ENCODE results near the gene NACC1. TPM values are rescaled to one million over a fixed set of nuclear protein-coding genes. Genes with fewer than 3 reads are reported as not detected.

The NACC1 gene
- polyA plus RNA-seq, 6 donors from 2014 or later, result 0.47 to 1.4 (median 0.67) TPM

GRCh38 chr19:13110099-13110610, 7.9 kb upstream of the NACC1 start:
- DNase-seq (no peak), ATAC-seq (ENCODE audit: low read depth in 2 of 2) (no peak)
- Mint-ChIP-seq H3K27me3 (no peaks in the 10 kb centered on the region), H3K36me3 (no peaks in the 10 kb centered on the region), H3K4me1 (peaks cover 0 to 31% (median 9%) of the 10 kb centered on the region in 3 donors), H3K9me3 (no peaks in the 10 kb centered on the region), H3K27ac (no peak overlapping the region), H3K4me3 (peak overlapping the region in 1 of 8 donors; percentile 52)

DNA sequence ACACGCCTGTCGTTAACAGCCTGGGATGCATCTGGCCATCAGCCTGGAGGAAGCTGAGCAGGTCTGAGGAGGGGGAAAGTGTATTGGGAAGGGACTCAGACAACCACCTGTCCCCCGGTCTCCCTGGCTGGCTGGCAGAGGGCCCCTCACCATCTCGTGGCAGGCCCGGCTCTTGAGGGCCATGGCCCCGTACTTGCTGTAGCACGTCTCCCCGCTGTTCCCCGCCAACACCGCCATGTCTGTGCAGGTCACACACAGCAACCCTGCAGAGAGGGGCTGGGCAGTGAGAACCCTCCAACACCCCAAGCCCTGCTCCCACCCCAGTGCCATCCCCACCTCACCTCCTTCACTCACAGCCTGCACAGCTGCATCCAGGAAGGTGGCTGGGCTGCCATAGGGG, 5.5 kb upstream of the NACC1 start:
- DNase-seq (no peak), ATAC-seq (ENCODE audit: low read depth in 2 of 2) (no peak)
- Mint-ChIP-seq H3K9me3 (no peaks in the 10 kb centered on the region), H3K36me3 (no peaks in the 10 kb centered on the region), H3K27me3 (no peaks in the 10 kb centered on the region), H3K27ac (peak overlapping the region in 2 of 6 donors; percentile 24 to 60), H3K4me1 (peaks cover 11 to 39% (median 18%) of the 10 kb centered on the region in 3 donors), H3K4me3 (no peak overlapping the region)

DNA sequence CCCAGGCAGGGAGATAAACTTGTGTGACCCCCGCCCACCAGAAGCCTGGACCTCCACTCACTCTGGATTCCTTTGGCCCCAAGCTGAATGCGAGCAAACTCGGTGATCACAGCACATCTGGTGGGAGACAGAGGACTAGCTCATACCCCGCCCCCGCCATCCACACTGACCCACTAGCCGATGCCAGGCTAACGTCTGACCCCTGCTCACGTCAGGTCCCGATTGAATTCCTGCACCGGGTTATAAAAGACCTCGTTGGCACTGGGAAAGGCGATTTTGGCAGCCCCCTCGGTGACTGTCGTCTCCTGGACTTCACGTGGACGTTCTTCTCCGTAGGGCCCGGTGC, 2.2 kb upstream of the NACC1 start:
- no peak for ATAC-seq (ENCODE audit: low read depth in 2 of 2)
- Mint-ChIP-seq H3K27me3 (no peaks in the 10 kb centered on the region), H3K27ac (peak overlapping the region in 4 of 6 donors; percentile 30 to 97 (median 64)), H3K4me3 (peak overlapping the region; percentile 88 to 99 (median 94)), H3K9me3 (no peaks in the 10 kb centered on the region), H3K36me3 (no peaks in the 10 kb centered on the region), H3K4me1 (peaks cover 27 to 56% (median 38%) of the 10 kb centered on the region in 3 donors)
- no peak for DNase-seq

DNA sequence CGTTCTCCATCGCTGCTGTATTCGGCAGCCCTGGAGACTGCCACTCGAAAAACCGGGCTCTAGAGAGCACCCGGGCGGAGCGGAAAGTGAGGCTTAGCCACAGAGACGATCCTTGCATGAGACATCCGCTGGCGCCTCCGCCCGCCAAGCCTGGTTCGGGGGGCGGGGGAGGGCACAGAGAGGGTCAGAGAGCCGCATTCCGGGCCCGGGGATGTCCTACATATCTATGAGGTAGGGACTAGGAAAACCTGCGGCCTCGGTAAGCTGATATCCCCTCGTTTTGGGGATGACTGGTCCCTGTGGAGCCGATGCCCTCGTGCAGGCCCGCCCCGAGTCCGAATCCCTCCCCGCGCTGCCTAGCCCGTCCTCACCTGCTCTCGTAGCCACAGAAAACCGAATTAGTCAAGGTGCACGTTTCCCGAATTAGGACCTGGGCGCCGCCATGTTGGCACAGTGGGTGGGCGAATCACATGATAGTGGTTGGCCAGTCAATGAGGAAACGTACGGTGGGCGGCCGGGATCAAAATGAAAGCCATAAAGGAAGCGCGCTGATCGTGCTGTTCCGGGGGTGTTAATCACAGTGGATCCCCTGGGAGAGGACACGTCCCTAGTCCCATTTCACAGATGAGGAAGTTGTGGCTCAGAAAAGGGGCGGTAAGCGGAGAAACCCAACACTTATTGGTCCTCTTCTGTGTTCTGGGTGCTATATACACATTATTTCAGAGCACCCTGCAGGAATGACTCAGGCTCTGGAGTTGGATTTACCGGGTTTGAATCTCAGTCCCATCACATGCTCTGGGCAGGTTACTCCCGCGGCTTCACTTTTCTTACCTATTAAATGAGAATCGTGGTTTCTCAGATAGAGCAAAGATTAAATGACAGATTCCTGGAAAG, 1.5 kb upstream of the NACC1 start, which contains the start of gene TRMT1:
TRMT1 (minus strand) TSS at position 459 of the 894 bp plus-strand sequence; CDS start at position 118, 341 bp downstream.
- Mint-ChIP-seq H3K27me3 (no peaks in the 10 kb centered on the region), H3K9me3 (no peaks in the 10 kb centered on the region), H3K27ac (peak within 1 kb of the TSS; percentile 62 to 97 (median 86)), H3K36me3 (no peaks in the 10 kb centered on the region), H3K4me1 (peaks cover 30 to 62% (median 43%) of the 10 kb centered on the region in 3 donors), H3K4me3 (peak within 1 kb of the TSS; percentile 88 to 99 (median 94))
- peak; percentile 89 for DNase-seq
- peak; percentile 63 to 65 for ATAC-seq (ENCODE audit: low read depth in 2 of 2)

GRCh38 chr19:13117176-13117771, 790 bp upstream of the NACC1 start:
- Mint-ChIP-seq H3K27ac (peak overlapping the region; percentile 30 to 97 (median 82)), H3K4me3 (peak overlapping the region; percentile 88 to 99 (median 94)), H3K27me3 (no peaks in the 10 kb centered on the region), H3K36me3 (no peaks in the 10 kb centered on the region), H3K9me3 (no peaks in the 10 kb centered on the region), H3K4me1 (peaks cover 36 to 70% (median 50%) of the 10 kb centered on the region in 3 donors)
- peak; percentile 3 to 16 for ATAC-seq (ENCODE audit: low read depth in 2 of 2)
- DNase-seq, result no peak

DNA sequence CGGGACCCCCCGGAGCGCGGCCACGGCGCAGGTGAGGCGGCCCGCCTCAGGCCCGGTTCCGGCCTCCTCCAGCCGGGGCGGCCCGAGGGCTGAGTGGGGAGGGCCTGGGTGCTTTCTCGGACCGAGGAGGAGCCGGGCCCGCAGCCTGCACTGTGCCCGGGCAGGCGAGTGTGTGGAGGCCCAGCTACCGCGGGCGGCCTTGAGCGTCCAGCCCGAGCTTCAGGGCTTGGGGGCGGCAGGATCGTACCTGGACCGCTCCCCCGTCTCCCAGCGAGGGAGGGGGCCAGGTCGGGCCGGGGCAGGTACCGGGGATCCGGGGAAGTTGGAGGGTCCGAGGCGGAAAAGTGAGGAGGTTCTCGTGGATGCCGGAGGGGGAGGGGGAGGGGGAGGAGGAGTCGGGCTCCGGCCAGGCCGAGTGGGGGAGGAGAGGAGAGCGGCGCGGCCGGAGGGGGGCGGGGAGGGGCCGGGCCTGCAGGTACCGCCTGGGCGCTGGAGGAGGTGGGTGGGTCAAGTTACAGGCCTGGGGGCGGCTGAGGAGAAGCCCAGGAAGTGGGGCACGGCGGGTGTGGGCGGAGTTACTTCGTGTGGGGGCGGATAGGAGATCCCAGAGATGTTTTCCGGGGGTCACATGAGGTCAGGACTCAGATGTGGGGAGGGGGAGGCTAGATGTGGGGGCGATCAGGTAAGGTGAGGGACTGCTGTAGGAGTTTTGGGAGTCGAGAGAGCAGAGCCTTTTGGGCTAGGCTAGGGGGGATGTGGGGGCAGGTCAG, 545 bp downstream of the NACC1 start:
- no peaks in the 10 kb centered on the region for H3K9me3 Mint-ChIP-seq
- H3K36me3 Mint-ChIP-seq, result no peaks in the 10 kb centered on the region
- peak overlapping the region in 3 of 6 donors; percentile 60 to 88 (median 72) for H3K27ac Mint-ChIP-seq
- peaks cover 43 to 71% (median 61%) of the 10 kb centered on the region in 3 donors for H3K4me1 Mint-ChIP-seq
- ATAC-seq (ENCODE audit: low read depth in 2 of 2), result peak; percentile 1
- H3K27me3 Mint-ChIP-seq, result no peaks in the 10 kb centered on the region
- H3K4me3 Mint-ChIP-seq, result peak overlapping the region; percentile 77 to 95 (median 88)
- peak; percentile 29 for DNase-seq

- no peak for ATAC-seq (ENCODE audit: low read depth in 2 of 2)
- DNase-seq, result no peak
- Mint-ChIP-seq H3K27me3 (no peaks in the 10 kb centered on the region), H3K4me3 (peak overlapping the region; percentile 77 to 95 (median 88)), H3K4me1 (peaks cover 43 to 71% (median 61%) of the 10 kb centered on the region in 3 donors), H3K36me3 (no peaks in the 10 kb centered on the region), H3K27ac (peak overlapping the region in 3 of 6 donors; percentile 38 to 76 (median 72)), H3K9me3 (no peaks in the 10 kb centered on the region)
Measured at GRCh38 chr19:13119627-13120026, 1.6 kb downstream of the NACC1 start.

GRCh38 chr19:13120031-13120430, 2.0 kb downstream of the NACC1 start:
- Mint-ChIP-seq H3K9me3 (no peaks in the 10 kb centered on the region), H3K4me1 (peaks cover 43 to 70% (median 61%) of the 10 kb centered on the region in 3 donors), H3K36me3 (no peaks in the 10 kb centered on the region), H3K27me3 (no peaks in the 10 kb centered on the region), H3K27ac (no peak overlapping the region), H3K4me3 (peak overlapping the region in 6 of 8 donors; percentile 57 to 95 (median 86))
- ATAC-seq (ENCODE audit: low read depth in 2 of 2) (no peak), DNase-seq (no peak)

GRCh38 chr19:13120817-13121216, 2.8 kb downstream of the NACC1 start:
- Mint-ChIP-seq H3K9me3 (no peaks in the 10 kb centered on the region), H3K4me3 (peak overlapping the region in 4 of 8 donors; percentile 51 to 95 (median 66)), H3K36me3 (no peaks in the 10 kb centered on the region), H3K27me3 (no peaks in the 10 kb centered on the region), H3K4me1 (peaks cover 40 to 62% (median 57%) of the 10 kb centered on the region in 3 donors), H3K27ac (peak overlapping the region in 1 of 6 donors; percentile 6)
- ATAC-seq (ENCODE audit: low read depth in 2 of 2) (no peak), DNase-seq (no peak)

DNA sequence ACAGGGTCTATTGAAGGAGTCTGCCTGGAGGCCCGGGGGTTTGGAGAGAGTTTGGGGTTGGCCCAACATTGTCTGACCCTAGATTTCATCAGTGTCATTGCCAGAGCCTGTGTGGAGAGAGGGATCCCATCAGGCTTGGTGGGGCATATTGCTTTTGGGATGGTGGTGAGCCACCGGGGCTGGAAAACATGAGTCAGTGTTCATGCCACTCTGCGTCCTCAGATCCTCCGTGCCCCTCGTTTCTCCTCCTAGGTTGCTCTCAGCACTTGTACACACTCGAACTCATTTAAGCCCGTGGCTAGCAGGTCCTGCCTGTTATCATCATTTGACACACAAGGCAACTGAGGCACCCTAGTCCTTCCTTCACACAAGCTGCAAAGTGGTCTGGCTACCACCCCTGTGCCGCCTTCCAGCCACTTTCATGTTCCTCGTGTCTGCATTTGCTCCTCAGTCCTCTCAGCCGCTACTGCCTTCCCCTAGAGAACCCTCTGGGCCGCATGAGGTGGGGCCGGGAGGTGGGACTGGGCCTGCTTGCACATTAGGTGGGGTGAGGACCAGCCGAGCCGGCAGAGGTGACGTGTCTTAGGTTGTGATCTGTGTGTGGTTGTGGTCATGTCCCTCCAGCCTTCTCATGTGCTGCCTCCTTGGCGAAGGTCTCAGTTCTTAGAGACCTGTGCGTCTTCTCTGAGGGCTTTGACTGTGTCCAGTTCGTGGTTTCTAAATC, 3.6 kb downstream of the NACC1 start:
- Mint-ChIP-seq H3K36me3 (no peaks in the 10 kb centered on the region), H3K4me1 (peaks cover 36 to 55% (median 51%) of the 10 kb centered on the region in 3 donors), H3K27ac (peak overlapping the region in 1 of 6 donors; percentile 26), H3K27me3 (no peaks in the 10 kb centered on the region), H3K9me3 (no peaks in the 10 kb centered on the region), H3K4me3 (peak overlapping the region in 3 of 8 donors; percentile 3 to 77 (median 20))
- DNase-seq (no peak), ATAC-seq (ENCODE audit: low read depth in 2 of 2) (no peak)

DNA sequence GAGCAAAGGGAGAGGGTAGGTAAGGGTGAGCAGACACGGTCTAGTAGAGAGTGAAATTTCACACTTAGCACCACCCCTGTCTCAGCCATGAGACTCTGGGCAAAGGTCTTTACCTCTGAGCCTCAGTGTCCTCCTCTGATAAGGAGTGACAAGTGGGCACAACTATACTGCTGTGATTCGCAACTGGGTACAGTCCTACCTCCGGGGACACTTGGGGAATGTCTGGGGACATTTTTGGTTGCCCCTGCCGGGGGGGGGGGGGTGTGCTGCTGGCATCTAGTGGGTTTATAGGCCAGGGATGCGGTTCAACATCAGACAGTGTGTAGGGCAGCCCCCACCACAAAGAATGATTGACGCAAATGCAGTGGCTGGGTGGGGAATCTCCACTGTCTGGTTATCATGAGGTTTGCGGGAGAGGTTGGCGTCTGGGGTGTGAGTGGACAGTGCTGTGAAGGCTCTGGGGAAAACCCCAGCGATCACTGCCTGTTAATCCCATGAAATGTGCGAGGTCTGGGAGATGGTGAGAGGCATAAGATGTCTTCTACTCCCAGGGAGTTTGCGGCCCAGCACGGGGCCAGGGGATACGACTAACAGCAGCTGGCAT, 4.3 kb downstream of the NACC1 start:
- ATAC-seq (ENCODE audit: low read depth in 2 of 2) (no peak), DNase-seq (no peak)
- Mint-ChIP-seq H3K4me3 (peak overlapping the region in 3 of 8 donors; percentile 3 to 77 (median 20)), H3K36me3 (no peaks in the 10 kb centered on the region), H3K9me3 (no peaks in the 10 kb centered on the region), H3K27ac (peak overlapping the region in 2 of 6 donors; percentile 26 to 44), H3K27me3 (no peaks in the 10 kb centered on the region), H3K4me1 (peaks cover 32 to 51% (median 44%) of the 10 kb centered on the region in 3 donors)
